H9 (cell line): ENCODE measurements around the gene HP1BP3. TPM values are rescaled to one million over a fixed set of nuclear protein-coding genes. Genes with fewer than 3 reads are reported as not detected.

Experiments
- DNase-seq: peaks from one replicate; pipeline ENCODE4 v3.0.0-alpha.2; 2017
- H2AFZ ChIP-seq: one replicate; pipeline ENCODE4 v1.6.1; 2013; ENCODE audit warnings: mild to moderate bottlenecking, low read length, control low read depth, moderate library complexity
- H2AK5ac ChIP-seq: 2 replicates; pipeline ENCODE4 v1.6.1; 2013; ENCODE audit warnings: low read length, control low read depth, mixed read lengths; ENCODE audit not compliant: insufficient read length
- H2BK120ac ChIP-seq: one replicate; pipeline ENCODE4 v1.6.1; 2013; ENCODE audit warnings: low read depth, mild to moderate bottlenecking, low read length, control low read depth, inconsistent platforms; ENCODE audit not compliant: poor library complexity, severe bottlenecking
- H2BK12ac ChIP-seq: 2 replicates; pipeline ENCODE4 v1.6.1; 2013; ENCODE audit warnings: low read length, control low read depth, mixed read lengths, low read depth; ENCODE audit not compliant: insufficient read length
- H2BK15ac ChIP-seq: 2 replicates; pipeline ENCODE4 v1.6.1; 2013; ENCODE audit warnings: low read depth, low read length, control low read depth
- H2BK20ac ChIP-seq: one replicate; pipeline ENCODE4 v1.6.1; 2013; ENCODE audit warnings: low read depth, mild to moderate bottlenecking, low read length, control low read depth, inconsistent platforms; ENCODE audit not compliant: poor library complexity, severe bottlenecking
- H2BK5ac ChIP-seq: 2 replicates; pipeline ENCODE4 v1.6.1; 2013; ENCODE audit warnings: low read length, control low read depth, mixed read lengths; ENCODE audit not compliant: insufficient read length
- H3K14ac ChIP-seq: 2 replicates; pipeline ENCODE4 v1.6.1; 2013; ENCODE audit warnings: low read length, control low read depth; ENCODE audit not compliant: insufficient read depth
- H3K18ac ChIP-seq: 2 replicates; pipeline ENCODE4 v1.6.1; 2013; ENCODE audit warnings: low read depth, mild to moderate bottlenecking, mixed read lengths, low read length, control low read depth; ENCODE audit not compliant: insufficient read length
- H3K23ac ChIP-seq: 2 replicates; pipeline ENCODE4 v1.6.1; 2013; ENCODE audit warnings: low read length, control low read depth, mixed read lengths, low read depth; ENCODE audit not compliant: insufficient read length
- H3K23me2 ChIP-seq: 2 replicates; pipeline ENCODE4 v1.6.1; 2013; ENCODE audit warnings: low read depth, mild to moderate bottlenecking, mixed read lengths, low read length, control low read depth; ENCODE audit not compliant: insufficient read length, poor library complexity, severe bottlenecking
- H3K27ac ChIP-seq: 2 replicates; pipeline ENCODE4 v1.5.1; 2013; ENCODE audit warnings: low read length, control low read depth, mixed read lengths, low read depth; ENCODE audit not compliant: insufficient read length
- H3K27me3 ChIP-seq: 2 replicates; pipeline ENCODE4 v1.6.1; 2013; ENCODE audit warnings: low read length, control low read depth, inconsistent platforms; ENCODE audit not compliant: insufficient read depth
- H3K4ac ChIP-seq: 2 replicates; pipeline ENCODE4 v1.6.1; 2013; ENCODE audit warnings: low read depth, mild to moderate bottlenecking, control low read depth, inconsistent platforms, low read length, moderate library complexity
- H3K4me1 ChIP-seq: 2 replicates; pipeline ENCODE4 v1.6.1; 2013; ENCODE audit warnings: low read length, control low read depth, inconsistent platforms; ENCODE audit not compliant: insufficient read depth
- H3K4me2 ChIP-seq: 2 replicates; pipeline ENCODE4 v1.6.1; 2013; ENCODE audit warnings: low read length, control low read depth, mixed read lengths; ENCODE audit not compliant: insufficient read length, insufficient read depth
- H3K56ac ChIP-seq: 2 replicates; pipeline ENCODE4 v1.6.1; 2013; ENCODE audit warnings: low read depth, mild to moderate bottlenecking, mixed read lengths, low read length, control low read depth; ENCODE audit not compliant: insufficient read length
- H3K79me1 ChIP-seq: 2 replicates; pipeline ENCODE4 v1.6.1; 2013; ENCODE audit warnings: low read depth, mild to moderate bottlenecking, moderate library complexity, low read length, control low read depth, inconsistent platforms; ENCODE audit not compliant: insufficient read depth, poor library complexity, severe bottlenecking
- H3K79me2 ChIP-seq: 2 replicates; pipeline ENCODE4 v1.6.1; 2013; ENCODE audit warnings: low read length, control low read depth, inconsistent platforms; ENCODE audit not compliant: insufficient read depth
- H3K9ac ChIP-seq: 2 replicates; pipeline ENCODE4 v1.6.1; 2013; ENCODE audit warnings: low read length, control low read depth, mixed read lengths; ENCODE audit not compliant: insufficient read length; ENCODE audit errors: extremely low read depth
- H3K9me3 ChIP-seq: one replicate; pipeline ENCODE4 v1.6.1; 2013; ENCODE audit warnings: low read depth, low read length, inconsistent platforms; ENCODE audit not compliant: control insufficient read depth
- H3T11ph ChIP-seq: one replicate; pipeline ENCODE4 v1.6.1; 2013; ENCODE audit warnings: mild to moderate bottlenecking, low read length, control low read depth, inconsistent platforms
- H4K20me1 ChIP-seq: one replicate; pipeline ENCODE4 v1.6.1; 2013; ENCODE audit not compliant: control insufficient read depth, insufficient read length, insufficient read depth
- H4K5ac ChIP-seq: 2 replicates; pipeline ENCODE4 v1.6.1; 2013; ENCODE audit warnings: low read depth, mild to moderate bottlenecking, mixed read lengths, low read length, control low read depth; ENCODE audit not compliant: insufficient read length
- H4K8ac ChIP-seq: replicated peaks from 2 replicates; pipeline ENCODE4 v1.6.1; 2013; ENCODE audit warnings: low read length, control low read depth, mixed read lengths, low read depth; ENCODE audit not compliant: insufficient read length
- H4K91ac ChIP-seq: 2 replicates; pipeline ENCODE4 v1.6.1; 2013; ENCODE audit warnings: low read depth, mild to moderate bottlenecking, moderate library complexity, mixed read lengths, low read length, control low read depth; ENCODE audit not compliant: insufficient read length
- H3K27ac Mint-ChIP-seq, 3 experiments: 2 replicates in 2 of 3; 3 replicates in 1 of 3; pipeline ENCODE4 v1.8.0; 2020 to 2021; ENCODE audit warnings: mixed read lengths in 3 of 3, mild to moderate bottlenecking in 1 of 3, moderate library complexity in 1 of 3
- H3K27me3 Mint-ChIP-seq: 2 replicates; pipeline ENCODE4 v1.8.0; 2021; ENCODE audit warnings: low read depth, mild to moderate bottlenecking, moderate library complexity, mixed read lengths
- H3K36me3 Mint-ChIP-seq, 3 experiments: 2 replicates in 2 of 3; 3 replicates in 1 of 3; pipeline ENCODE4 v1.8.0; 2020 to 2021; ENCODE audit warnings: low read depth in 3 of 3, mixed read lengths in 3 of 3; ENCODE audit not compliant: insufficient read depth in 1 of 3
- H3K4me1 Mint-ChIP-seq, 2 experiments: 2 replicates each; pipeline ENCODE4 v1.8.0; 2020; ENCODE audit warnings: mixed read lengths in 2 of 2
- H3K4me3 Mint-ChIP-seq, 2 experiments: 2 replicates in 1 of 2; 3 replicates in 1 of 2; pipeline ENCODE4 v1.8.0; 2020 to 2021; ENCODE audit warnings: mild to moderate bottlenecking in 2 of 2, mixed read lengths in 2 of 2, moderate library complexity in 1 of 2
- H3K9me3 Mint-ChIP-seq, 2 experiments: 2 replicates in 1 of 2; 3 replicates in 1 of 2; pipeline ENCODE4 v1.8.0; 2020; ENCODE audit warnings: mild to moderate bottlenecking in 2 of 2, mixed read lengths in 2 of 2, moderate library complexity in 1 of 2
- CTCF ChIP-seq: fragments of 200-600 bp; sonication (generic); conservative IDR thresholded peaks from 3 replicates; pipeline ENCODE4 v1.8.0; 2021; ENCODE audit warnings: antibody characterized with exemption, mild to moderate bottlenecking
- WGBS: extraction: QIAGEN DNeasy Blood & Tissue Kit; methylation state at CpG from one replicate; pipeline ENCODE4 v1.1.7; 2013; ENCODE audit warnings: missing lambda C conversion rate, low lambda C conversion rate, mixed read lengths; ENCODE audit not compliant: insufficient read length; ENCODE audit errors: extremely low coverage; 5-methylcytosine and 5-hydroxymethylcytosine counted together
- total RNA-seq: library from RNA; stranded (reverse); gene quantifications from 2 replicates; pipeline ENCODE4 v1.2.1, GENCODE V29; 2021

HP1BP3 gene
- total RNA-seq, 1 experiment from 2014 or later = 127 TPM

GRCh38 chr1:20726118-20726911 lies 60.8 kb downstream of the HP1BP3 start:
- H3K23me2 ChIP-seq = peaks cover 3% of the 10 kb centered on the region
- Mint-ChIP-seq H3K27ac (no peak overlapping the region; a peak in 2 of 7 replicates), H3K4me1 (peaks cover 24 to 38% of the 10 kb centered on the region in 2 experiments), H3K9me3 (no peaks in the 10 kb centered on the region; a peak in 1 of 5 replicates), H3K27me3 (peaks cover 33% of the 10 kb centered on the region), H3K36me3 (no peaks in the 10 kb centered on the region), H3K4me3 (no peak overlapping the region)
- no peak overlapping the region; the same call in 1 of the 2 replicates for H3K14ac ChIP-seq
- H3K18ac ChIP-seq = no peak overlapping the region
- peaks cover 7% of the 10 kb centered on the region; the same call in 1 of the 2 replicates for H3K27me3 ChIP-seq
- DNase-seq = peak; percentile 26
- no peak for TF ChIP-seq CTCF
- no peak overlapping the region for H2BK5ac ChIP-seq
- H2AK5ac ChIP-seq = no peak overlapping the region
- no peak overlapping the region for H2BK120ac ChIP-seq
- no peak overlapping the region for H3K4me2 ChIP-seq
- no peak overlapping the region for H2BK20ac ChIP-seq
- no peaks in the 10 kb centered on the region for H3K9me3 ChIP-seq
- H4K20me1 ChIP-seq = no peaks in the 10 kb centered on the region
- no peak overlapping the region for H4K5ac ChIP-seq
- H3K9ac ChIP-seq = no peak overlapping the region
- H2BK15ac ChIP-seq = no peak overlapping the region
- H2AFZ ChIP-seq = no peak overlapping the region
- no peak overlapping the region for H4K8ac ChIP-seq
- H3K79me1 ChIP-seq = no peaks in the 10 kb centered on the region
- H2BK12ac ChIP-seq = no peak overlapping the region
- no peak overlapping the region for H4K91ac ChIP-seq
- H3K27ac ChIP-seq = no peak overlapping the region
- H3K4me1 ChIP-seq = peaks cover 4% of the 10 kb centered on the region; the same call in 1 of the 2 replicates
- H3K23ac ChIP-seq = no peak overlapping the region
- WGBS = no CpG with 5 or more reads among the region's 25 CpGs
- no peak overlapping the region for H3K56ac ChIP-seq
- H3K4ac ChIP-seq = no peak overlapping the region
- no peak overlapping the region for H3T11ph ChIP-seq
- no peaks in the 10 kb centered on the region for H3K79me2 ChIP-seq
